NCI-H526 (cell line): ENCODE measurements around the gene TRAPPC6A.

Source experiments
- DNase-seq, 2 experiments: peaks; one replicate each; lab custom pipeline; 2025; lab: John Stamatoyannopoulos, UW

TRAPPC6A gene

DNA sequence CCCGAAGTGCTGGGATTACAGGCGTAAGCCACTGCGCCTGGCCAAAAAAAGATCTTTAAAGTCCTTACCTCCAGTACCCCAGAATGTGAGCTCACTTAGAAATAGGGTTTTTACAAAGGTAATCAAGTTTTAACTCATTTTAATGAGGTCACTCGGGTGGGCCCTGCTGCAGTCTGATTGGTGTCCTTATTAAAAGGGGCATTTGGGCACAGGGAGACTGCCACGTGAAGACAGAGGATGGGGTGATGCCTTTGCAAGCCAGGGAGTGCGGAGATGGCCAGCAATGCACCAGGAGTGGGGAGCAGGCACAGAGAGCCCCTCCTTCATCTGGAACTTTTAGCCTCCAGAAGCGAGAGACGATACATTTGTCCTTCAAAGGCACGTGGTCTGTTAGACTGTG is 28.9 kb downstream of the TRAPPC6A start:
- no peak for DNase-seq

GRCh38 chr19:45147835-45148676 is 30.0 kb downstream of the TRAPPC6A start:
- no peak for DNase-seq

GRCh38 chr19:45146741-45147205 is 31.3 kb downstream of the TRAPPC6A start:
- no peak for DNase-seq

DNA sequence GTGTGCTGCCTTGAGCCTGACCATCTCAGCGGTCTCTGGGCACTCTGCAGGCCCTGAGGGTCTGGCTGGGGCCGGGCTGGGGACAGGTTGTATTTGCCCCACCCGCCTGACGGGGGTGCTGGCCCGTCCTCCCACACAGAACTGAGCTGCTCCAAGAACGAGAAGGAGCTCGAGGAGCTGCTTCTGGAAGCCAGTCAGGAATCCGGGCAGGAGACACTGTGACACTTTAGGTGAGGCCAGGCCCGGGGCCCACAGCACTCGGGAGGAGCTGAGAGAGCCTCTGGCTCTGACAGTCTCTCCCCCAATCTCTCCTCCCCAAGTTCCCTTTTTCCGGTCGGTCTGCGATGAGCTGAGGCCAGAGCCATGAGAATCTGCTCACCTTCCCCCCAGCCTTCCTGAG is 31.8 kb downstream of the TRAPPC6A start:
- DNase-seq, result no peak

GRCh38 chr19:45145270-45146189 is 32.5 kb downstream of the TRAPPC6A start:
- DNase-seq, result no peak

GRCh38 chr19:45144431-45145269 is 33.4 kb downstream of the TRAPPC6A start:
- no peak for DNase-seq

- no peak for DNase-seq
Measured at GRCh38 chr19:45142726-45143110, 35.3 kb downstream of the TRAPPC6A start.

- DNase-seq, result no peak
Measured at GRCh38 chr19:45142016-45142725, 35.9 kb downstream of the TRAPPC6A start.

GRCh38 chr19:45141203-45141900 is 36.7 kb downstream of the TRAPPC6A start:
- no peak for DNase-seq

DNA sequence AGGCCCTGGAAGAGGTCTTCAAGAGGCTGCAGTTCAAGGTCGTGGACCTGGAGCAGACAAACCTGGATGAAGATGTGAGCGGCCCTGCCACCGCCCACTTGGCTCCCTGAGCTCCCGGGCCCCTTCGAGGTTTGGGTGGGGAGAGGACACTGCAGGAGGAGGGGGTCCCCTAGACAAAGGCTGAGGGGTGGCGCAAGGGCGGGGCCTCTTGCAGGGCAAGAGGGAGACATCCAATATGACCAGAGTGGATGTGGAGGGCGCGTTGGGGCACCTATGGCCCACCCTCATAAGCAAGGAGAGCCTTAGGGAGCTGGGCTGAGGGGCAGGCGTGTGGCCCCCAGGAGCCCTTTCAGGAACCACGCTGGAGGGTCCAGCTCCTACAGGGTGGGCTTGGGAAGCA is 37.5 kb downstream of the TRAPPC6A start:
- no peak for DNase-seq

DNA sequence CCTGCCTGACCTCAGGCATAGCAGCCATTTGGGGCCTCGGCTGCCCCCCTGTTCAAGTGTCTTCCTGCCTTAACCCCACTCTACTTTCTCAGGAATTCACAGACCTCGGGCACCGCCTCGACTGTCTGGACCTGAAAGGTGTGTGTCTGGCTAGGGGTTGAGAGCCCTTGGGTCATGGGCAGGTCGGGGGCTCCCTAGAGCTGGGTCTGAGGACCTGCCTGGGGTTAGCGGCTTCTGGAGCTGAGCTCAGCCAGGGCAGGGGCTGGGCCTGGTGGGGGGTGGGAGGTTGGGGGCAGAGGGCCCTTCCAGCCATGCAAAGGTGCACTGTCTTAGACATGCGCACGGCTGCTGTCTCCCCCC is 37.9 kb downstream of the TRAPPC6A start:
- DNase-seq, result no peak

GRCh38 chr19:45139286-45140143 is 38.5 kb downstream of the TRAPPC6A start:
- DNase-seq, result no peak

- no peak for DNase-seq
Measured at GRCh38 chr19:45138303-45138751, 39.7 kb downstream of the TRAPPC6A start.

- no peak for DNase-seq
Measured at GRCh38 chr19:45137179-45137761, 40.8 kb downstream of the TRAPPC6A start.

DNA sequence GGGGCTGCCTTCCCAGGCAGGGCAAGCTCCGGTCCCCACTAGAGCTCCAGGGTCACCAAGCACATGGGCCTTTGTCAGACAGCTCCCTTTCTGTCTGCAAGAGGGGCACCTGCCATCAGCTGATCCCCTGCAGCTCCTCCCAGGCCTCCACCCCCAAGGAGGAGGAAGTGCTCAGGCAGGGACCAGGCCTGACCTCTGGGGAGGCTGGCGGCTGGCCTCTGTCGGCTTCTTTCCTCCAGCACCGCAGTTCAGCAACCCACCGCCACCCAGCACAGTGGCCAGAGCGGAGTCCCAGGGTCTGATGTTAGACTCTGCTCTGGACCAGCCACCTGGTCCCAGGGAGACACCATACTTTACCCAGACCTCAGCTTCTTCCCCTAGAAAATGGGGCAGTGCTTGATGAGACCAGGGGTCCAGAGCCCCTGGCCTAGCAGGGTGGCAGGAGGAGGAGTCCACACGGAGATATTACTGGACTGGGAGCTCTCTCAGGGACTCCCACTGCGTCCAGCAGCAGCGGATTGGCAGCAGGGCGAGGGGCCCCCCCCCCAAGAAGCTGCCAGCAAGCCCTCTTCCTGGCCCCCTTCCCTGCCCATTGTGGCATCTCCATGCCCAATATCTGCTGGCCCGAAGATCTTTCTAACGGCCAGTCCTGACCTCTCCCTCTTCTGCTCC is 41.4 kb downstream of the TRAPPC6A start:
- no peak for DNase-seq

DNA sequence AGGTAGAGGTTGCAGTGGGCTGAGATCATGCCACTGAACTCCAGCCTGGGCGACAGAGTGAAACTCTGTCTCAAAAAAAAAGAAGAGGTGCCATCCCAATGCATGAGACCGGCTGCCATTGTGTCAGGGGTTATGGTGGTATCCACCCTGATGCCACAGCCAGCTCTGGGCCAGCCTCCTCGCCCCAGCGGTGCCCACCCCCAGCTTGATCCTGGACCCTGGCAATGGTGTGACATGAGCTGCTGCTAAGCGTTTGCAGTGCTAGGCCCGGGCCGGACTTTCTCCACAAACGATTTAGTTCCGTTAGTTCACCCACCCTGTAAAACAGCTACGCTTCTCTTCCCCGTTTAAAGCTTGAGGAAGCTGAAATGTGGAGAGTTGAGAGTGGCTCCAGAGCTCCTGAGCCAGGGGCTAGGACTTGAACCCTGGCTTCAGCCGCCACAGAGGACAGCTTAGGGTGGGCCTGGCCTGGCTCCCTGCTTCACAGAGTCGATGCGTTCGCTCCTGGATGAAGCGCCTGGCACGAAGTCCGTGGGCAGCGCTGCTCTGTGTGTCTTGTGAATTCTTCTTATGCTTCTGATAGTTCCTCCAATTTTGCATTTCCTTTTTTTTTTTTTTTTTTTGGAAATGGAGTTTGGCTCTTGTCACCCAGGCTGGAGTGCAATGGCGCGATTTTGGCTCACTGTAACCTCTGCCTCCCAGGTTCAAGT is 42.7 kb downstream of the TRAPPC6A start:
- DNase-seq, result no peak

DNA sequence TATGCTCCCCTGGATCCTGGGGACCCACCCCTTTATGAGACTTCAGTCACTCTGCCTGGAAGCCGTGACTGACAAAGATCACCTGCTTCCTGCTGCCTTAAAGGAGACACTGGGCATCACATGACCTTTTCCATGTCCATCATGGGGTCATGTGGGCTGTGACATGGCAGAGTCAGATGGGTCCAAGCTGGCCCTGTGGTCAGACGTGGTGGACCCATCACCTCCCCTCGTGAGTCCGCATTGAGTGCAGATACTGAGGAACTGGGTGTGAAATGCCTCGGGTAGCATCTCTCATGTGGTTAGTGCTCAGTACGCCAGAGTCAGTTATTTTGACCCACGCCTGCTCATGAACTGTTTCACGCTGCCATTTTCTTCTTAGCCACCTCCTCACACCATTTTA is 44.4 kb downstream of the TRAPPC6A start:
- DNase-seq, result no peak
